Stimulated activated CD4-positive, alpha-beta T cell treated with anti-CD3 and anti-CD28 coated beads, TNF-alpha, amount 100 ng/mL, for 4 hours (primary cell): ENCODE measurements around the gene RNASE13.
"Not testable (repeated sequence)": the region's sequence is repeated elsewhere in the genome, so short reads cannot be mapped to it uniquely, and the experiment has no call there.

Experiments used
- DNase-seq, 3 experiments: peaks; one replicate each; pipeline ENCODE4 v3.0.0-alpha.2; 2020; ENCODE audit warnings: low read depth in 3 of 3

RNASE13 gene

DNA sequence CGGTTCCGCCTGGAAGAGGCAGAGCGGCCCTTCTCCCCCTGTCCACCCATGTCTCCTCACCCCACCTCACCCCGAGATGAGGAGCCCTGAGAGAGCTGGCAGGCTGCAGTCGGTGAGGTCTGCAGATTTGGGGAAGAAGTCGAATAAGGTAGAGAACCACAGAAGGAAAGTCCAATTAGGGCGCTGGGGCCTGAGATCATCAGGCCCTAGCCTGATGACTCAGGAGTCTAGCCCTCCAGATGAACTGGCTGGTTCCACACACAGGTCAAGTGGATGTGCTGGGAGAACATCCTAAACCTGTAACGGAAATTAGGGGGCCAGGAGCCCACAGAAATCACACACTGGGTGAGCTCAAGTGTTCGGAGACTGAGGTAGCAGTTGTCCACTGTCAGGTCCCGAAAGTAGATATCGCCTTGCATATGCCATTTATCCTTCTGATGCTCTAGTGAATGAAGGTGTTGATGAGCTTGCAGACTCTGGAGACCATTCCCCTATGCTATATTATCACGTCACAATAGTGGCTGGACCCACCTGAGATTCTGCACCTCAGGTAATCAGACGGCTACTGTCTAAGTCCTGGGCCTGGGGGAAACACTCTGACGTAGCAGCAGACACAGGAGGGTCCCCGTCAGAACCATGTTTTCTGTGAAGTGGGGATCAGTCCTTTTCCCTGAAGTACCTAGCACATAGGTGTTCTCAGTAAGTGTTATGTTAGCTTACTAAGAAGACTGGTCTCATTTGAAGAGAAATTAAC is 45.7 kb downstream of the RNASE13 start:
- DNase-seq, result no peak

DNA sequence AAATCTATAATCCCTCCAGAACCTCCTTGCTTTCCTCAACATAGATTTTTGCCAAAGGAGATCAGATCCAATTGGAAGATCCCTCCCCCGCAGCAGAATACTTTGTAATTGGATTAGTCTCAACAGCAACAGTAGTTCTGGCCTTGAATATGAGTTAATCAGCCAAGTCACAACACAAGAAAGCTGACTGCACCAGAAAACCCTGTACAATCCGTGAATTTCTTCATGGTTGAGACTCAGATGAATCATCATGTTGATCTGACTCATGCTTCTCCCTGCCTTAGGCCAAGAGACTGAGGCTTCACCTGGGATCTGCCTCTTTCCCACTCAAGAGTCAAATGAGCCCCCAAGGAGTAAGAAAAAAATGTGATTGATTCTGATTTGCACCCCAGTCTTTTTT is 47.8 kb downstream of the RNASE13 start:
- no peak for DNase-seq

GRCh38 chr14:20985650-20986049 is 49.0 kb downstream of the RNASE13 start:
- not testable (repeated sequence) for DNase-seq
